ENCODE measurements around the gene VPS4B. TPM values are rescaled to one million over a fixed set of nuclear protein-coding genes. Genes with fewer than 3 reads are reported as not detected.

The VPS4B gene
- total and polyA plus RNA-seq, 2 experiments from 2014 or later: 30.2 to 49.4 TPM

DNA sequence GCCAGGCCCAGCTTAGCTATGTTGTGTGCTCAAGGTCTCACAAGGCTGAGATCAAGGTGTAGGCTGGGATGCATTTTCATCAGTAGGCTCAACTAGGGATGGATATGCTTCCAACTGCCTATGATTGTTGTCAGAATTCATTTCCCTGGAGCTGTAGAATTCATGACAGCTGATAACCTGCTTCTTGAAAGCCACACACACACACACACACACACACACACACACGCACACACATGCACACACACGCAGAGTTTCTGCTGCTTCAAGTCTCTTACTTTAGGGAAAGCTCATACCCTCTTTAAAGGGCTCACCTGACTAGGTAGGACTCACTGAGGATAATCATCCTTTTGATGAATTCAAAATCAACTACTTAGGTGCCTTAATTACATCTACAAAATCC, 8.2 kb upstream of the VPS4B start:
- no peaks in the 10 kb centered on the region for H3K79me2 ChIP-seq (replicated peaks; ENCODE audit: insufficient read depth)
- H3K4me3 ChIP-seq: no peak overlapping the region
- H3K27ac ChIP-seq (ENCODE audit: low read depth): no peak overlapping the region
- no peaks in the 10 kb centered on the region for H3F3A ChIP-seq (replicated peaks; ENCODE audit: low read depth)
- H3K4me1 Mint-ChIP-seq: peaks cover 8% of the 10 kb centered on the region; the same call in 2 of the 3 replicates
- ATAC-seq: no peak
- H3K9me2 ChIP-seq (ENCODE audit: insufficient read depth): no peaks in the 10 kb centered on the region
- H4K20me1 ChIP-seq (replicated peaks; ENCODE audit: insufficient read depth): no peaks in the 10 kb centered on the region
- no peak overlapping the region for H3K4me3 Mint-ChIP-seq
- peaks cover 4% of the 10 kb centered on the region for H3K27me3 Mint-ChIP-seq (ENCODE audit: insufficient read depth, low read depth, poor library complexity)
- no peaks in the 10 kb centered on the region for H3K27me3 ChIP-seq (ENCODE audit: insufficient read depth)
- no peaks in the 10 kb centered on the region for H3K4me1 ChIP-seq (ENCODE audit: insufficient read depth)
- no peak overlapping the region for H3K4me2 ChIP-seq
- H2AFZ ChIP-seq: no peak overlapping the region
- no peaks in the 10 kb centered on the region for H3K36me3 ChIP-seq (ENCODE audit: insufficient read depth)
- H3K9me3 Mint-ChIP-seq: no peaks in the 10 kb centered on the region
- no peaks in the 10 kb centered on the region for H3K36me3 Mint-ChIP-seq (ENCODE audit: low read depth)
- no peak for DNase-seq (ENCODE audit: low spot score)
- H3K27ac Mint-ChIP-seq: no peak overlapping the region
- TF ChIP-seq, protein P1, sequence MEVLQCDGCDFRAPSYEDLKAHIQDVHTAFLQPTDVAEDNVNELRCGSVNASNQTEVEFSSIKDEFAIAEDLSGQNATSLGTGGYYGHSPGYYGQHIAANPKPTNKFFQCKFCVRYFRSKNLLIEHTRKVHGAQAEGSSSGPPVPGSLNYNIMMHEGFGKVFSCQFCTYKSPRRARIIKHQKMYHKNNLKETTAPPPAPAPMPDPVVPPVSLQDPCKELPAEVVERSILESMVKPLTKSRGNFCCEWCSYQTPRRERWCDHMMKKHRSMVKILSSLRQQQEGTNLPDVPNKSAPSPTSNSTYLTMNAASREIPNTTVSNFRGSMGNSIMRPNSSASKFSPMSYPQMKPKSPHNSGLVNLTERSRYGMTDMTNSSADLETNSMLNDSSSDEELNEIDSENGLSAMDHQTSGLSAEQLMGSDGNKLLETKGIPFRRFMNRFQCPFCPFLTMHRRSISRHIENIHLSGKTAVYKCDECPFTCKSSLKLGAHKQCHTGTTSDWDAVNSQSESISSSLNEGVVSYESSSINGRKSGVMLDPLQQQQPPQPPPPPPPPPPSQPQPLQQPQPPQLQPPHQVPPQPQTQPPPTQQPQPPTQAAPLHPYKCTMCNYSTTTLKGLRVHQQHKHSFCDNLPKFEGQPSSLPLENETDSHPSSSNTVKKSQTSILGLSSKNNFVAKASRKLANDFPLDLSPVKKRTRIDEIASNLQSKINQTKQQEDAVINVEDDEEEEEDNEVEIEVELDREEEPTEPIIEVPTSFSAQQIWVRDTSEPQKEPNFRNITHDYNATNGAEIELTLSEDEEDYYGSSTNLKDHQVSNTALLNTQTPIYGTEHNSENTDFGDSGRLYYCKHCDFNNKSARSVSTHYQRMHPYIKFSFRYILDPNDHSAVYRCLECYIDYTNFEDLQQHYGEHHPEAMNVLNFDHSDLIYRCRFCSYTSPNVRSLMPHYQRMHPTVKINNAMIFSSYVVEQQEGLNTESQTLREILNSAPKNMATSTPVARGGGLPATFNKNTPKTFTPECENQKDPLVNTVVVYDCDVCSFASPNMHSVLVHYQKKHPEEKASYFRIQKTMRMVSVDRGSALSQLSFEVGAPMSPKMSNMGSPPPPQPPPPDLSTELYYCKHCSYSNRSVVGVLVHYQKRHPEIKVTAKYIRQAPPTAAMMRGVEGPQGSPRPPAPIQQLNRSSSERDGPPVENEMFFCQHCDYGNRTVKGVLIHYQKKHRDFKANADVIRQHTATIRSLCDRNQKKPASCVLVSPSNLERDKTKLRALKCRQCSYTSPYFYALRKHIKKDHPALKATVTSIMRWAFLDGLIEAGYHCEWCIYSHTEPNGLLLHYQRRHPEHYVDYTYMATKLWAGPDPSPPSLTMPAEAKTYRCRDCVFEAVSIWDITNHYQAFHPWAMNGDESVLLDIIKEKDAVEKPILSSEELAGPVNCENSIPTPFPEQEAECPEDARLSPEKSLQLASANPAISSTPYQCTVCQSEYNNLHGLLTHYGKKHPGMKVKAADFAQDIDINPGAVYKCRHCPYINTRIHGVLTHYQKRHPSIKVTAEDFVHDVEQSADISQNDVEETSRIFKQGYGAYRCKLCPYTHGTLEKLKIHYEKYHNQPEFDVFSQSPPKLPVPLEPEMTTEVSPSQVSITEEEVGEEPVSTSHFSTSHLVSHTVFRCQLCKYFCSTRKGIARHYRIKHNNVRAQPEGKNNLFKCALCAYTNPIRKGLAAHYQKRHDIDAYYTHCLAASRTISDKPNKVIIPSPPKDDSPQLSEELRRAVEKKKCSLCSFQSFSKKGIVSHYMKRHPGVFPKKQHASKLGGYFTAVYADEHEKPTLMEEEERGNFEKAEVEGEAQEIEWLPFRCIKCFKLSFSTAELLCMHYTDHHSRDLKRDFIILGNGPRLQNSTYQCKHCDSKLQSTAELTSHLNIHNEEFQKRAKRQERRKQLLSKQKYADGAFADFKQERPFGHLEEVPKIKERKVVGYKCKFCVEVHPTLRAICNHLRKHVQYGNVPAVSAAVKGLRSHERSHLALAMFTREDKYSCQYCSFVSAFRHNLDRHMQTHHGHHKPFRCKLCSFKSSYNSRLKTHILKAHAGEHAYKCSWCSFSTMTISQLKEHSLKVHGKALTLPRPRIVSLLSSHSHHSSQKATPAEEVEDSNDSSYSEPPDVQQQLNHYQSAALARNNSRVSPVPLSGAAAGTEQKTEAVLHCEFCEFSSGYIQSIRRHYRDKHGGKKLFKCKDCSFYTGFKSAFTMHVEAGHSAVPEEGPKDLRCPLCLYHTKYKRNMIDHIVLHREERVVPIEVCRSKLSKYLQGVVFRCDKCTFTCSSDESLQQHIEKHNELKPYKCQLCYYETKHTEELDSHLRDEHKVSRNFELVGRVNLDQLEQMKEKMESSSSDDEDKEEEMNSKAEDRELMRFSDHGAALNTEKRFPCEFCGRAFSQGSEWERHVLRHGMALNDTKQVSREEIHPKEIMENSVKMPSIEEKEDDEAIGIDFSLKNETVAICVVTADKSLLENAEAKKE (CRISPR knock-in tag; IDR thresholded peaks at IDR 0.05): no peak
- TF ChIP-seq ZNF331 (CRISPR knock-in tag; IDR thresholded peaks at IDR 0.05; ENCODE audit: low read depth) (no peak), STAT1 (IDR thresholded peaks at IDR 0.05; ENCODE audit: unreplicated experiment) (no peak), CREB1 (CRISPR knock-in tag; IDR thresholded peaks at IDR 0.05; ENCODE audit: low read depth) (no peak), POLR2AphosphoS5 (IDR thresholded peaks at IDR 0.05; ENCODE audit: low read depth) (no peak), NANOG (IDR thresholded peaks at IDR 0.05; ENCODE audit: borderline replicate concordance) (no peak), EZH2 (IDR thresholded peaks at IDR 0.05; ENCODE audit: low read depth, unreplicated experiment) (no peak), ZNF114 (CRISPR knock-in tag; IDR thresholded peaks at IDR 0.05) (no peak), EZH2phosphoT487 (IDR thresholded peaks at IDR 0.05; ENCODE audit: unreplicated experiment) (no peak), JUNB (IDR thresholded peaks at IDR 0.05; ENCODE audit: unreplicated experiment) (no peak)
- TF ChIP-seq, protein P2, sequence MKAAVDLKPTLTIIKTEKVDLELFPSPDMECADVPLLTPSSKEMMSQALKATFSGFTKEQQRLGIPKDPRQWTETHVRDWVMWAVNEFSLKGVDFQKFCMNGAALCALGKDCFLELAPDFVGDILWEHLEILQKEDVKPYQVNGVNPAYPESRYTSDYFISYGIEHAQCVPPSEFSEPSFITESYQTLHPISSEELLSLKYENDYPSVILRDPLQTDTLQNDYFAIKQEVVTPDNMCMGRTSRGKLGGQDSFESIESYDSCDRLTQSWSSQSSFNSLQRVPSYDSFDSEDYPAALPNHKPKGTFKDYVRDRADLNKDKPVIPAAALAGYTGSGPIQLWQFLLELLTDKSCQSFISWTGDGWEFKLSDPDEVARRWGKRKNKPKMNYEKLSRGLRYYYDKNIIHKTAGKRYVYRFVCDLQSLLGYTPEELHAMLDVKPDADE (IDR thresholded peaks at IDR 0.05): no peak
- TF ChIP-seq, protein P3, sequence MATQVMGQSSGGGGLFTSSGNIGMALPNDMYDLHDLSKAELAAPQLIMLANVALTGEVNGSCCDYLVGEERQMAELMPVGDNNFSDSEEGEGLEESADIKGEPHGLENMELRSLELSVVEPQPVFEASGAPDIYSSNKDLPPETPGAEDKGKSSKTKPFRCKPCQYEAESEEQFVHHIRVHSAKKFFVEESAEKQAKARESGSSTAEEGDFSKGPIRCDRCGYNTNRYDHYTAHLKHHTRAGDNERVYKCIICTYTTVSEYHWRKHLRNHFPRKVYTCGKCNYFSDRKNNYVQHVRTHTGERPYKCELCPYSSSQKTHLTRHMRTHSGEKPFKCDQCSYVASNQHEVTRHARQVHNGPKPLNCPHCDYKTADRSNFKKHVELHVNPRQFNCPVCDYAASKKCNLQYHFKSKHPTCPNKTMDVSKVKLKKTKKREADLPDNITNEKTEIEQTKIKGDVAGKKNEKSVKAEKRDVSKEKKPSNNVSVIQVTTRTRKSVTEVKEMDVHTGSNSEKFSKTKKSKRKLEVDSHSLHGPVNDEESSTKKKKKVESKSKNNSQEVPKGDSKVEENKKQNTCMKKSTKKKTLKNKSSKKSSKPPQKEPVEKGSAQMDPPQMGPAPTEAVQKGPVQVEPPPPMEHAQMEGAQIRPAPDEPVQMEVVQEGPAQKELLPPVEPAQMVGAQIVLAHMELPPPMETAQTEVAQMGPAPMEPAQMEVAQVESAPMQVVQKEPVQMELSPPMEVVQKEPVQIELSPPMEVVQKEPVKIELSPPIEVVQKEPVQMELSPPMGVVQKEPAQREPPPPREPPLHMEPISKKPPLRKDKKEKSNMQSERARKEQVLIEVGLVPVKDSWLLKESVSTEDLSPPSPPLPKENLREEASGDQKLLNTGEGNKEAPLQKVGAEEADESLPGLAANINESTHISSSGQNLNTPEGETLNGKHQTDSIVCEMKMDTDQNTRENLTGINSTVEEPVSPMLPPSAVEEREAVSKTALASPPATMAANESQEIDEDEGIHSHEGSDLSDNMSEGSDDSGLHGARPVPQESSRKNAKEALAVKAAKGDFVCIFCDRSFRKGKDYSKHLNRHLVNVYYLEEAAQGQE (IDR thresholded peaks at IDR 0.05; ENCODE audit: unreplicated experiment): no peak
- TF ChIP-seq, protein P4, sequence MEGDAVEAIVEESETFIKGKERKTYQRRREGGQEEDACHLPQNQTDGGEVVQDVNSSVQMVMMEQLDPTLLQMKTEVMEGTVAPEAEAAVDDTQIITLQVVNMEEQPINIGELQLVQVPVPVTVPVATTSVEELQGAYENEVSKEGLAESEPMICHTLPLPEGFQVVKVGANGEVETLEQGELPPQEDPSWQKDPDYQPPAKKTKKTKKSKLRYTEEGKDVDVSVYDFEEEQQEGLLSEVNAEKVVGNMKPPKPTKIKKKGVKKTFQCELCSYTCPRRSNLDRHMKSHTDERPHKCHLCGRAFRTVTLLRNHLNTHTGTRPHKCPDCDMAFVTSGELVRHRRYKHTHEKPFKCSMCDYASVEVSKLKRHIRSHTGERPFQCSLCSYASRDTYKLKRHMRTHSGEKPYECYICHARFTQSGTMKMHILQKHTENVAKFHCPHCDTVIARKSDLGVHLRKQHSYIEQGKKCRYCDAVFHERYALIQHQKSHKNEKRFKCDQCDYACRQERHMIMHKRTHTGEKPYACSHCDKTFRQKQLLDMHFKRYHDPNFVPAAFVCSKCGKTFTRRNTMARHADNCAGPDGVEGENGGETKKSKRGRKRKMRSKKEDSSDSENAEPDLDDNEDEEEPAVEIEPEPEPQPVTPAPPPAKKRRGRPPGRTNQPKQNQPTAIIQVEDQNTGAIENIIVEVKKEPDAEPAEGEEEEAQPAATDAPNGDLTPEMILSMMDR (conservative IDR thresholded peaks at IDR 0.05; ENCODE audit: low read depth in 2 of 2): no peak

Data from GM23338 (cell line).